ENCODE results near the gene SMC6.

Gene SMC6

DNA sequence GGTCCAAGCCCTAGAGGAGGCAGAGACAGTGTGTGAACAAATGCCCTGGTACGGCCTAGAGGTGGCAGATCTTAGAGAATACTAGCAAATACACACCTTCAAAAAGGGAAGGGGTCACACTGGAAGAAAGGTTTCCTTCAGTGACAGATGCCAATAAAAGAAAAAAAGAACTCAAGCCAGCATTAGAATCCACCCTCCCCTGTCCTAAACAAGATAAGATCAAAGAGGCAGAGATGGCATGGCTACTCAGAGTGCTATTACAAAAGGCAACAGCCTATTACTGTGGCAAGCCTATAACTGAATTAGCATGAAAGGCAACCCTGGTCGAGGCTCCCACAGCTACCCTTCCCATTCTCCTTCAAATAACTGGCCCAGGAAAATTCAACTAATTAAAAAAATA is 69.6 kb downstream of the SMC6 start:
- TF ChIP-seq, protein P1, sequence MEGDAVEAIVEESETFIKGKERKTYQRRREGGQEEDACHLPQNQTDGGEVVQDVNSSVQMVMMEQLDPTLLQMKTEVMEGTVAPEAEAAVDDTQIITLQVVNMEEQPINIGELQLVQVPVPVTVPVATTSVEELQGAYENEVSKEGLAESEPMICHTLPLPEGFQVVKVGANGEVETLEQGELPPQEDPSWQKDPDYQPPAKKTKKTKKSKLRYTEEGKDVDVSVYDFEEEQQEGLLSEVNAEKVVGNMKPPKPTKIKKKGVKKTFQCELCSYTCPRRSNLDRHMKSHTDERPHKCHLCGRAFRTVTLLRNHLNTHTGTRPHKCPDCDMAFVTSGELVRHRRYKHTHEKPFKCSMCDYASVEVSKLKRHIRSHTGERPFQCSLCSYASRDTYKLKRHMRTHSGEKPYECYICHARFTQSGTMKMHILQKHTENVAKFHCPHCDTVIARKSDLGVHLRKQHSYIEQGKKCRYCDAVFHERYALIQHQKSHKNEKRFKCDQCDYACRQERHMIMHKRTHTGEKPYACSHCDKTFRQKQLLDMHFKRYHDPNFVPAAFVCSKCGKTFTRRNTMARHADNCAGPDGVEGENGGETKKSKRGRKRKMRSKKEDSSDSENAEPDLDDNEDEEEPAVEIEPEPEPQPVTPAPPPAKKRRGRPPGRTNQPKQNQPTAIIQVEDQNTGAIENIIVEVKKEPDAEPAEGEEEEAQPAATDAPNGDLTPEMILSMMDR (IDR thresholded peaks at IDR 0.05; ENCODE audit: extremely low read depth, insufficient read depth, missing control alignments): no peak

DNA sequence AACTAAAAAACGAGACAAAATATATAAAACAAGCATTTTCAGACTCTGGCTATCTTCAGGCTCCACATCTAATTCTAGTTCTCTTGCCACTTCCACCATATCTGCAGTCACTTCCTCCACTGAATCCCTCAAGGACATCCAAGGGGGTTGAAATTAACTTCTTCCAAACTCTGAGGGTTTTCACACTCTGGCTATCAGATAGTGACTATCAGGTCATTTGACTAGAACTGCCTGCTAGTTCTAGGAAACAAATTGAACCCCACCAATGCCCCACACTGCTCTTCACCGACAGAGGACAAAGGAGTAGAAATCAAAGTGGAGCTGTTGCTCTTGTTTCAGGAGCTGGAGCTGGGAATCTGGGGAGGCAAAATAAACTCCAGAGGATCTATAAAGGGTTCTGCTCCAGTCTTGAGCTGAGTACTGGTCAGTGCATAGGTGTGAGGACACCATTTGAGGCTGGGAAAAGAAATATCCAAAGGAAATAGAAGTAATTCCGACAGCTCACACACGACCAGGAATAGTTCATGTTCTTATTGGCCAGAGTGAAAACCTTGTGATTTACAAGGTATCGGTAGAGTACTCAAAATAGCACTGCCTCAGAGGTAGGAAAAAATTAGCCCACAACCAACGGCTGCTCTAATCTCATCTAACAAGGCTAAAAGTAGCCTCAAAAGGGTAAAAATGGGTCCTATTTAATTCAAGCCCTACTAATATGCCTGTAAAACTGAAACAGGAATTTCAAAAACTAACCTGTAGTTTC is 71.3 kb downstream of the SMC6 start:
- TF ChIP-seq, protein P1 (IDR thresholded peaks at IDR 0.05; ENCODE audit: extremely low read depth, insufficient read depth, missing control alignments): no peak
- DNase-seq (ENCODE audit: low spot score): no peak
- in situ Hi-C loops (cut with MboI; ENCODE audit: low pct_unique_long_range_greater_than_20kb, low sequenced_read_pairs, unreplicated experiment): no loop called here

More for the DNA sequence above, 69.6 kb downstream of the SMC6 start:
- DNase-seq (ENCODE audit: low spot score): no peak
- in situ Hi-C loops (cut with MboI; ENCODE audit: low pct_unique_long_range_greater_than_20kb, low sequenced_read_pairs, unreplicated experiment): no loop called here

DNA sequence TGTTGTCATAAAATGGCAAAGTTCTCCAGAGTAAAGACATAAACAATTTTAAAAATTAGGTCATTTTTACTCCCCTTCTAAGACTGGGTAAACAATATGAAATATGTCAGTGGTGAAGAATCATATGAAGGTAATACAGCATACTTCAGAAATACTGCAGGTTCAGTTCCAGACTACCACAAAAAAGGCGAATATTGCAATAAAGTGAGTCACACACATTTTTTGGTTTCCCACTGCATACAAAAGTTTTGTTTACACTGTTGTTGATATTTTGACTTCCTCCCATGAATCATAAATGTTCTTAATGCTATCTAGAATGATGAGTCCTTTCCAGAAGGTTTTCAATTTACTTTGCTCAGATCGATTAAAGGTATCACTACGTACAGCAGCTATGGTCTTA is 73.5 kb downstream of the SMC6 start:
- in situ Hi-C loops (cut with MboI; ENCODE audit: low pct_unique_long_range_greater_than_20kb, low sequenced_read_pairs, unreplicated experiment): no loop called here
- TF ChIP-seq, protein P1 (IDR thresholded peaks at IDR 0.05; ENCODE audit: extremely low read depth, insufficient read depth, missing control alignments): no peak
- DNase-seq (ENCODE audit: low spot score): no peak

DNA sequence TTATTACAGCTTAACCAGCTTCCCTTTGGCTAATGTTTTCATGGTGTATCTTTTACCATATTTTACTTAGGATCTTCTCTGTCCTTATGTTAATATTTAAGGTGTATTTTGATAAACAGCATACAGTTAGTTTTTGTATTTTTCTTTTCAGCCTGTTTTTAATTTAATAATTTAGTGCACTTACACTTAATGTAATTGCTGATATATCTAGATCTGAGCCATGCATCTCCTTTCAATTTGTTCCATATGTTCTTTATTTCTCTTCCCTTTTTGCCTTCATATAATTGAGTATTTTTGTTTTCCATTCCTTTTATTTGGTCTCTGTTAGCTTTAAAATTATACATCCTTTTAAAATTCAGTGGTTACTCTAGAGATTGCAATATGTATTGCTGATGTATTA is 78.8 kb downstream of the SMC6 start:
- DNase-seq (ENCODE audit: low spot score): no peak
- in situ Hi-C loops (cut with MboI; ENCODE audit: low pct_unique_long_range_greater_than_20kb, low sequenced_read_pairs, unreplicated experiment): loop anchor here (10.0 kb wide), 1 partner anchor 200 kb away; no protein-coding TSS in a partner anchor
- TF ChIP-seq, protein P1 (IDR thresholded peaks at IDR 0.05; ENCODE audit: extremely low read depth, insufficient read depth, missing control alignments): no peak

DNA sequence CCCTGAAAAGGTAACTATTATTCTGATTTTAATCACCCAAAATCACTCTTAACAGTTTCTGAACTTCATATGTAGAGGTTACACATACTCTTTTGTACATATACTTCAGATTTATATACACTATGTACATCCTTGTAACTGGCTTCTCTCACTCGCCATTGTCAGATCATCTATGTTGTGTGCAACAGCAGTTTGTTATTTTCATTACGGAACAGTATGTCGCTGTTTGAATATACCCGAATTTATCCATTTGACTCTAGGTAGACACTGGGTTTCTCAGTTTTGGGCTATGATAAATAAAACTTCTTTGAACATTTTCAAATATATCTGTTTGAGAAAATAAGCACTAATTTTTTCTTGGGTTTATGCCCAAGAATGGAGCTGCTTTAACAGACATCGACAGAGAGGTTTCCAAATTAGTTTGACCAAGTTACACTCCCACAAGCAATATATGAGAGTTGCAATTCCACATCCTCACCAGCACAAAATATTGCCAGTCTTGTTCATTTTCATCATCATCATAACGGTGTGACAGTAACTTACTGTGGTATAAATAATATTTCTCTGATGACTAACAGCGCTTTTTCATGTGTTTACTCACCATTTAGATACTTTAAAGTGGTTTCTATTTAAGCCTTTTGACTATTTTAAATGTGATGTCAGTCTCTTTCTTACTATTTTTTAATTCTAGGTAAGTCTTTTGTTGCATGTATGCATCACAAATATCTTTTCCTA is 80.9 kb downstream of the SMC6 start:
- no peak for DNase-seq (ENCODE audit: low spot score)
- in situ Hi-C loops (cut with MboI; ENCODE audit: low pct_unique_long_range_greater_than_20kb, low sequenced_read_pairs, unreplicated experiment): loop anchor here (10.0 kb wide), 1 partner anchor 198 kb away; no protein-coding TSS in a partner anchor
- TF ChIP-seq, protein P1 (IDR thresholded peaks at IDR 0.05; ENCODE audit: extremely low read depth, insufficient read depth, missing control alignments): no peak

DNA sequence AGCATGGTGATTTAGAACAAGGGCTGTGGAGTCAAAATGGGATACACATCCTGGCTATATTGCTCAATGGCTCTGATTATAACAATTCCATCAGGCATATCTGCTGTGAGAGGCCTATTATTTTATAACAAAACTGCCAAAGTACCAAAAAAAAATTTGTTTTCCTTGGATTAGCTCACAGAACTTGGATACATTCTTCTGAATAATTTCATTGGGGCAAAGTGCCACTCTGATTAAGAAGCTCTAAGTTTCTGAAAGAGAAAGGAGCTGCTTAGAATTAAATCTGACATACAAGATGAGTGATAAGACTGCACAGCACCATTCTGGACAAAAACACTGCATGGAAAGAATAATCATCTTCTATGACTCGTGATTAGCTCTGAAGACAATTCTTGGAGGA is 85.7 kb downstream of the SMC6 start:
- TF ChIP-seq, protein P1 (IDR thresholded peaks at IDR 0.05; ENCODE audit: extremely low read depth, insufficient read depth, missing control alignments): no peak
- DNase-seq (ENCODE audit: low spot score): no peak
- in situ Hi-C loops (cut with MboI; ENCODE audit: low pct_unique_long_range_greater_than_20kb, low sequenced_read_pairs, unreplicated experiment): no loop called here

All from GM13977 (cell line).